Heart right ventricle (tissue), 16 donors: ENCODE results near the gene CHRNB1. TPM values are rescaled to one million over a fixed set of nuclear protein-coding genes. Genes with fewer than 3 reads are reported as not detected.
A peak's percentile ranks its signal among the peaks of the same experiment; 100 is the strongest.
"Not testable (repeated sequence)": the region's sequence is repeated elsewhere in the genome, so short reads cannot be mapped to it uniquely, and the experiment has no call there.

Experiments used
- ATAC-seq, 8 donors: fragments of 200-7000 bp; cut with Tn5 transposase; one replicate each; pipeline ENCODE4 v1.9.1; 2020; ENCODE audit warnings: mild to moderate bottlenecking in 8 of 8, moderate library complexity in 8 of 8, moderate number of reproducible peaks in 1 of 8
- DNase-seq, 2 donors: peaks; one replicate each; pipeline ENCODE4 v3.0.0-alpha.2; 2020
- H3K27ac ChIP-seq, 10 donors: fragments of 200-600 bp; sonication (generic) in 2 of 10; one replicate each; pipeline versions ENCODE4 v1.5.0 to v1.8.0; 2020 to 2022; ENCODE audit warnings: mild to moderate bottlenecking in 3 of 10
- H3K27me3 ChIP-seq, 7 donors: fragments of 200-600 bp; one replicate each; pipeline ENCODE4 v1.8.0; 2021 to 2022; ENCODE audit warnings: mild to moderate bottlenecking in 2 of 7
- H3K36me3 ChIP-seq, 9 donors: fragments of 200-600 bp; sonication (generic) in 1 of 9; one replicate each; pipeline versions ENCODE4 v1.5.0 to v1.8.0; 2020 to 2022; ENCODE audit warnings: mild to moderate bottlenecking in 2 of 9
- H3K4me1 ChIP-seq, 9 donors: fragments of 200-600 bp; sonication (generic) in 1 of 9; one replicate each; pipeline versions ENCODE4 v1.5.0 to v1.8.0; 2020 to 2022; ENCODE audit warnings: mild to moderate bottlenecking in 4 of 9
- H3K4me3 ChIP-seq, 10 donors: fragments of 200-600 bp; sonication (generic) in 2 of 10; one replicate each; pipeline versions ENCODE4 v1.5.0 to v1.8.0; 2020 to 2022; ENCODE audit warnings: mild to moderate bottlenecking in 7 of 10, moderate library complexity in 2 of 10
- H3K9me3 ChIP-seq, 11 donors: fragments of 200-600 bp in 10 of 11; sonication (generic) in 2 of 11; one replicate each; pipeline versions ENCODE4 v1.5.0 to v1.8.0; 2013 to 2022; ENCODE audit warnings: mild to moderate bottlenecking in 2 of 11, control low read depth in 1 of 11, moderate library complexity in 1 of 11
- WGBS, 2 donors: extraction: QIAGEN DNeasy Blood & Tissue Kit; methylation state at CpG; one replicate each; pipeline ENCODE4 v1.1.7; 2013; ENCODE audit warnings: inconsistent platforms in 1 of 2; 5-methylcytosine and 5-hydroxymethylcytosine counted together
- intact Hi-C, 10 donors: fragments of 100-400 bp; cut with DNase I; formaldehyde crosslinking; loops; one replicate each; pipeline versions ENCODE4 v1.11.1 to v1.14.2; 2022
- polyA plus RNA-seq, 2 donors: library from polyadenylated mRNA; stranded (reverse); fragments of 200-250 nt; gene quantifications; one replicate each; pipeline ENCODE4 v1.2.3, GENCODE V29; 2013
- total RNA-seq, 10 donors: library from RNA; stranded (reverse); fragmentation: NEBNext Ultra II Directional in 3 of 10; extraction: Animal tissue kit (Norgen Biotek cat#: 25700) in 3 of 10; gene quantifications; one replicate each; pipeline versions ENCODE4 v1.2.1 to v1.2.4, GENCODE V29; 2021 to 2023
- TF ChIP-seq, protein P1 (sequence below), 9 donors: fragments of 200-600 bp; sonication (generic) in 2 of 9; IDR thresholded peaks; one replicate each; pipeline versions ENCODE4 v1.5.0 to v1.8.0; 2021 to 2022; ENCODE audit warnings: antibody characterized with exemption in 9 of 9, mild to moderate bottlenecking in 5 of 9, moderate library complexity in 1 of 9
- donor health status: Arrhythmogenic right ventricular cardiomyopathy.
- donor health status: ischemic (EF 13 %, LVEDD 7.1; RV severe dilation, severe dysfunction).
- donor health status: healthy with polysubstance abuse.
- donor health status: DM: no; HTN: yes; CAD: no.
- donor health status: DM: no; HTN: no; CAD: no.
- donor health status: ischemic (EF 25% LVEDD 6.9; RV normal size, moderate dysfunction).
- donor health status: ischemic (EF 25% LVEDD 5.7; RV mildly dilated, moderate dysfunction).
- donor health status: healthy.
- donor health status: DM: yes; HTN: yes; CAD: no.
- donor health status: Ischemic cardiomyopathy.
- donor health status: ischemic (EF 35%, LVEDD 5.7; RV mildly dilated, moderate dysfunction).
- donor health status: nonischemic (EF 11% LVEDD 7.7; RV severe dilation, severe dysfunction).
- donor health status: DM: yes; HTN: yes; CAD: no.
- donor health status: PGD.
- donor health status: ischemic (EF 29% LVEDD 5.4; RV normal size, mild dysfunction).
- donor health status: nonischemic (EF 23%, LVEDD 6.1; RV moderate dilation, normal function).

Gene CHRNB1
- total and polyA plus RNA-seq, 12 donors, result 5.4 to 25.4 (median 10.4) TPM

DNA sequence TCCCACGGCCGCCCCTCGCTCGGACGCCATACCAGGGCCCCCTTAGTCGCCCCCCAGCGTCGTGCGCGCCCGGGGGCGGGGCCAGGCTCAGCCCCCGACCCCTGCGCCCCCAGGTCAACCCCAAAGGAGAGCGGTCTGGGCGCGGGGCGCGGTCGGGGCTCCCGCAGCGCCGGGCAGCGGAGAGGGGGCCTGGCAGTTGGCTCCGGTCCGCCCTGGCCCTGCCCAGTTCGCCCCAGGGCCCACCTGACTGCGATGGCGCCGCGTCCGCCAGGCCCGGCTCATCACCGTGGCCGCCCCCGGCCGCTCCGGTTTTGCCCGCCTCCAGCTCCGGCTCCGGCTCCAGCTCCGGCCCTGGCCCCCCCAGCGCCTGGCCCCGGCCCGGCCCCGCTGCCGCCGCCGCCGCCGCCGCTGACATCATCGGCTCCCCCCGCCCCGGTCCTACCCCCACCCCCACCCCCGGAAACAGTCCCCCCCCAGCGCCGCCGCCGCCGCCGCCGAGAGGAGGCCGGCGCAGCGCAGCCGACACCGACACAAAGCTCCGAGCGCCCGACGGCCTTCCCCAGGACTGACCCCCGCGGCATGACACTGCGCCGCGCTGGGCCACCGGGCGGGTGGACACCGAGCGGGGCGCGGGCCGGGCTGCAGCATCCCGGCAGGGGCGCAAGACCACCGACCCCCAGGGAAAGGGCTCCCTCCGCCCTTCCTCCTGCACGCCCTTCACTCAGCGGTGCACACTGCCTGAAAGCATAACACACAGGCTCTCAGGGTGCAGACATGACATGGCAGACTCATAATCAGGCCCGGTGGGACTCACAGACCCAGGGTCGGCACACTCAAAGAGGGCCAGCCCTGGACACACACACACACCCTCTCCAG is 34.6 kb downstream of the CHRNB1 start, which contains the start of gene ZBTB4:
Gene ZBTB4 (minus strand): TSS at position 419 of the 876 bp plus-strand sequence. CDS start 12,830 bp downstream, outside the sequence.
- Histone ChIP-seq H3K27ac (peak within 1 kb of the TSS; percentile 99 to 100 (median 100)), H3K36me3 (peaks cover 0 to 9% (median 0%) of the 10 kb centered on the region in 9 donors), H3K4me1 (peaks cover 28 to 77% (median 58%) of the 10 kb centered on the region in 9 donors), H3K9me3 (no peaks in the 10 kb centered on the region), H3K4me3 (peak within 1 kb of the TSS; percentile 67 to 100 (median 97)), H3K27me3 (no peaks in the 10 kb centered on the region)
- 0% methylated on average over 61 to 92 of the region's 92 CpGs for WGBS, 2 donors
- intact Hi-C loops, result loop anchor here in 8 of 10 donors (5.0 to 10.0 kb wide), 5 partner anchors 37 to 208 kb away; partner anchors contain the start of genes FGF11 (in 3 of the 8), KCTD11 (in 3 of the 8), TMEM102 (in 3 of the 8) and TMEM95 (in 1 of the 8)
- TF ChIP-seq, protein P1, sequence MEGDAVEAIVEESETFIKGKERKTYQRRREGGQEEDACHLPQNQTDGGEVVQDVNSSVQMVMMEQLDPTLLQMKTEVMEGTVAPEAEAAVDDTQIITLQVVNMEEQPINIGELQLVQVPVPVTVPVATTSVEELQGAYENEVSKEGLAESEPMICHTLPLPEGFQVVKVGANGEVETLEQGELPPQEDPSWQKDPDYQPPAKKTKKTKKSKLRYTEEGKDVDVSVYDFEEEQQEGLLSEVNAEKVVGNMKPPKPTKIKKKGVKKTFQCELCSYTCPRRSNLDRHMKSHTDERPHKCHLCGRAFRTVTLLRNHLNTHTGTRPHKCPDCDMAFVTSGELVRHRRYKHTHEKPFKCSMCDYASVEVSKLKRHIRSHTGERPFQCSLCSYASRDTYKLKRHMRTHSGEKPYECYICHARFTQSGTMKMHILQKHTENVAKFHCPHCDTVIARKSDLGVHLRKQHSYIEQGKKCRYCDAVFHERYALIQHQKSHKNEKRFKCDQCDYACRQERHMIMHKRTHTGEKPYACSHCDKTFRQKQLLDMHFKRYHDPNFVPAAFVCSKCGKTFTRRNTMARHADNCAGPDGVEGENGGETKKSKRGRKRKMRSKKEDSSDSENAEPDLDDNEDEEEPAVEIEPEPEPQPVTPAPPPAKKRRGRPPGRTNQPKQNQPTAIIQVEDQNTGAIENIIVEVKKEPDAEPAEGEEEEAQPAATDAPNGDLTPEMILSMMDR (IDR thresholded peaks at IDR 0.05), result peak in 1 of 9 donors; percentile 2
- DNase-seq (peak; percentile 59 to 75), ATAC-seq (peak in 5 of 8 donors; percentile 1 to 28 (median 6))

DNA sequence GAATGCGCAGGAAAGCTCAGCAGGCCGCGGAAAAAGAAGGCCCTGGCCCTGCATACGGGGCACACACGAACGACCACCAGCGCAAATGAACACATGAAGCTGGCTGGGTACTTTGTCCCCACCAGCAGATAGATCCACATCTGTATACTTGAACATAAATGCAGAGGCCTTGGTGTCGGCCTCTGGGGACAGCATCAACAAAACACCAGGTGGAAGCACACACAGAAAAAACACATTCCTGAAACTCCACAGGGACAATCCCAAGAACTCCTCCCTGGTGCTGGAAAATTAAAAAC is 35.2 kb downstream of the CHRNB1 start:
- Histone ChIP-seq H3K36me3 (peaks cover 0 to 3% (median 0%) of the 10 kb centered on the region in 9 donors), H3K4me3 (peak overlapping the region; percentile 67 to 100 (median 97)), H3K27ac (peak overlapping the region; percentile 99 to 100 (median 100)), H3K9me3 (no peaks in the 10 kb centered on the region), H3K27me3 (no peaks in the 10 kb centered on the region), H3K4me1 (peaks cover 28 to 74% (median 55%) of the 10 kb centered on the region in 9 donors)
- intact Hi-C loops, result loop anchor here in 2 of 10 donors (5.0 to 10.0 kb wide), 2 partner anchors 125 to 128 kb away; partner anchors contain the start of genes KCTD11 (in 2 of the 2) and TMEM95 (in 1 of the 2)
- TF ChIP-seq, protein P1 (IDR thresholded peaks at IDR 0.05), result peak in 1 of 9 donors; percentile 1
- no peak for DNase-seq
- 0 to 5% methylated on average over 8 of the region's 8 CpGs for WGBS, 2 donors
- ATAC-seq, result no peak

GRCh38 chr17:7481275-7481674 is 36.4 kb downstream of the CHRNB1 start, which contains the start of gene SLC35G6:
Gene SLC35G6, plus strand, starts transcription at chr17:7481446. Its CDS starts 71 bp downstream, at chr17:7481517.
- not testable (repeated sequence) for H3K9me3 ChIP-seq, DNase-seq, ATAC-seq, H3K36me3 ChIP-seq, H3K27me3 ChIP-seq
- WGBS, 2 donors, result 97% methylated on average over 4 of the region's 4 CpGs
- Histone ChIP-seq H3K4me3 (peak within 1 kb of the TSS in 8 of 10 donors; percentile 67 to 100 (median 97)), H3K27ac (peak within 1 kb of the TSS in 9 of 10 donors; percentile 100), H3K4me1 (peaks cover 25 to 74% (median 55%) of the 10 kb centered on the region in 9 donors)
- intact Hi-C loops, result loop anchor here in 2 of 10 donors (5.0 to 10.0 kb wide), 2 partner anchors 126 to 129 kb away; partner anchors contain the start of genes KCTD11 (in 2 of the 2) and TMEM95 (in 1 of the 2)

GRCh38 chr17:7481842-7482741 is 37.2 kb downstream of the CHRNB1 start:
- WGBS, 2 donors, result 81 to 82% methylated on average over 31 of the region's 31 CpGs
- H3K27me3 ChIP-seq, H3K9me3 ChIP-seq, ATAC-seq, H3K36me3 ChIP-seq, DNase-seq: not testable (repeated sequence)
- Histone ChIP-seq H3K27ac (peak overlapping the region in 9 of 10 donors; percentile 91 to 100 (median 100)), H3K4me1 (peaks cover 25 to 74% (median 55%) of the 10 kb centered on the region in 9 donors), H3K4me3 (peak overlapping the region in 1 of 10 donors; percentile 70)
- intact Hi-C loops, result loop anchor here in 2 of 10 donors (5.0 to 10.0 kb wide), 2 partner anchors 127 to 130 kb away; partner anchors contain the start of genes KCTD11 (in 2 of the 2) and TMEM95 (in 1 of the 2)

- Histone ChIP-seq H3K4me3 (peak overlapping the region in 9 of 10 donors; percentile 55 to 87 (median 67)), H3K4me1 (peaks cover 23 to 74% (median 55%) of the 10 kb centered on the region in 9 donors), H3K27ac (peak overlapping the region; percentile 91 to 100 (median 100))
- H3K36me3 ChIP-seq, H3K9me3 ChIP-seq, H3K27me3 ChIP-seq, DNase-seq, ATAC-seq: not testable (repeated sequence)
- WGBS, 2 donors, result 68 to 74% methylated on average over 6 of the region's 6 CpGs
- intact Hi-C loops, result loop anchor here in 2 of 10 donors (5.0 to 10.0 kb wide), 2 partner anchors 128 to 130 kb away; partner anchors contain the start of genes KCTD11 (in 2 of the 2) and TMEM95 (in 1 of the 2)
Observed at GRCh38 chr17:7482742-7483088, 37.9 kb downstream of the CHRNB1 start.
